B cell (primary cell): ENCODE measurements around the gene BEAN1.

Experiments
- CTCF ChIP-seq: fragments of 200-600 bp; IDR thresholded peaks from one replicate; pipeline ENCODE4 v1.8.0; 2022; ENCODE audit warnings: antibody characterized with exemption, mild to moderate bottlenecking
- EZH2 ChIP-seq: IDR thresholded peaks from 2 replicates; pipeline ENCODE4 v1.6.1; 2012; ENCODE audit warnings: borderline replicate concordance, low read depth, mild to moderate bottlenecking, moderate library complexity, low read length; ENCODE audit not compliant: insufficient read depth, poor library complexity, severe bottlenecking

- TF ChIP-seq CTCF: no peak
- TF ChIP-seq EZH2: no peak
Observed at GRCh38 chr16:66495440-66495839, 68.3 kb downstream of the BEAN1 start.
